HG03139 (cell line): ENCODE results near the gene SDSL.

Source experiments
- ATAC-seq: cut with Tn5 transposase; IDR thresholded peaks from one replicate; pipeline ENCODE4 v1.9.1; 2021; ENCODE audit not compliant: unreplicated experiment

SDSL gene

GRCh38 chr12:113422030-113422885, at the start of gene SDSL:
Gene SDSL, plus strand, starts transcription at chr12:113422380. Its CDS starts 5,603 bp downstream, at chr12:113427983.
- peak; percentile 93 for ATAC-seq

GRCh38 chr12:113373440-113373839, 48.7 kb upstream of the SDSL start:
- ATAC-seq: no peak

DNA sequence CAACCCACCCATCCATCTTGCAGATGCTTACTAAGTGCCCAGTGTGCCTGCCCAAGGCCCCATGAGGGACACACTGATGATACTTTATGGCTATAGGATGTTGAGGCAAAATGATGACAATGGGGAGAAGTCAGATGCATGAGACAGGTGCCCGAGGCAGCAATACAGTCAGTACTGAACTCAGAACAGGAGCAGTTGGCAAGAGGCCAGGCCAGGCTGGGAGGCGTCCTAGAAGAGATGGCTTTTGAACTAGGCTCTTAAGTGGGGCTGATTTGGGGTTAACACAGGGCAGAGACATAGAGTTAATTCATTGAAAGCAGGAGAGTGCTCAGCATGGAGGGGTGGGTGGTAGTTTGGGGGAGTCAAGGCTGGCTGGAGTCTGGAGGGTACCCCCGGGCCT, 48.2 kb upstream of the SDSL start:
- ATAC-seq: no peak

DNA sequence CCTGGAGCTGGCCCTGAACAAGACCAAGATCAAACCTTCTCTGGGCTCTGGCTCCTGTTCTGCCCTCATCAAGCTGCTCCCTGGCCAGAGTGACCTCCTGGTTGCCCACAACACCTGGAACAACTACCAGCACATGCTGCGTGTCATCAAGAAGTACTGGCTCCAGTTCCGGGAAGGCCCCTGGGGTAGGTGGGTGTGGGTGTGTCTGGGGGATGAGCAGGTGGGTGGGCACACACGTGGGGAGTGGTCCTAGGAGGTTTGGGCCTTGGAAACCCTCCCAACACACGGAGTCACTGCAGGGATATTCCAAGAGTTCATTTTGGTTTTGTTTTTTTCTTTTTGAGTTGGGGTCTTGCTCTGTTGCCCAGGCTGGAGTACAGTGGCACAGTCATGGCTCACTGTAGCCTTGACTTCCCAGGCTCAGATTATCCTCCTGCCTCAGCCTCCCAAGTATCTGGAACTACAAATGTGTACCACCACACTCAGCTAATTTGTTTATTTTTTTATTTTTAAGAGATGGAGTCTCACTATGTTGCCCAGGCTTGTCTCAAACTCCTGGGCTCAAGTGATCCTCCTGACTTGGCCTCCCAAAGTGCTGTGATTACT, 47.3 kb upstream of the SDSL start:
- no peak for ATAC-seq

GRCh38 chr12:113378291-113378690, 43.9 kb upstream of the SDSL start:
- ATAC-seq: no peak

- no peak for ATAC-seq
These were observed 41.0 kb upstream of the SDSL start for GRCh38 chr12:113381220-113381619.

DNA sequence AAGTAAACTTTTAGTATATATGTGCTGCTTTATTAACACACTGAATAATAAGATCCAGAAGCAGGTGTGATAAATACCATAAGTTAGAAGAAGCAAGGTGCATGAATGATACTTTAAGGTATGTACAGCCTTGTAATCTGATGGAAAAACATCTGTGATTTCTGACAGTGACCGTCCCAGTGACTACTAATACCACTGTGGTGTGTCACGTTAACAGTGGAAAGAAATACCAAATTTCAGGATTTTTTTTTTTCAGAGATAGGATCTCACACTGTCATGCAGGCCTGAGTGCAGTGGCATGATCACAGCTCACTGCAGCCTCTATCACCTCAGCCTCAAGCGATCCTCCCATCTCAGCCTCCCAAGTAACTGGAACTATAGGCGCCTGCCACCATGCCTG, 40.0 kb upstream of the SDSL start:
- no peak for ATAC-seq

DNA sequence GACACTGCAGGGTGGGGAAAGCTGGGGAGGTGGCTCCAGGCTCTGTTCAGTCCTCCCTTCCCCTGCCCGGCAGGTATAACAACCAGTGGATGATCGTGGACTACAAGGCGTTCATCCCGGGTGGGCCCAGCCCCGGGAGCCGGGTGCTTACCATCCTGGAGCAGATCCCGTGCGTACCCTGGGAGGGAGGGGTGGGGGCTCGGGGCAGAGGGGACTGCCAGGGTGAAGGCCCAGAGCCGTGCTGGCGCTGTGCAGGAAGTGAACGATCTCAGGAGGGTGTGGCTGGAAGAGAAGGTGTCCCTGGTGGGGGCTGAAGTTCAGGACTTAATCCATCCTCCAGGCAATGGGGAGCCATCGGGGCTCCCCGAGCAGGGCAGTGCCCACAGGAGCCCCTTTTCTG, 37.4 kb upstream of the SDSL start:
- ATAC-seq: no peak

- no peak for ATAC-seq
These were observed 36.8 kb upstream of the SDSL start for GRCh38 chr12:113385282-113385882.

- no peak for ATAC-seq
These were observed 35.2 kb upstream of the SDSL start for GRCh38 chr12:113386866-113387566.

DNA sequence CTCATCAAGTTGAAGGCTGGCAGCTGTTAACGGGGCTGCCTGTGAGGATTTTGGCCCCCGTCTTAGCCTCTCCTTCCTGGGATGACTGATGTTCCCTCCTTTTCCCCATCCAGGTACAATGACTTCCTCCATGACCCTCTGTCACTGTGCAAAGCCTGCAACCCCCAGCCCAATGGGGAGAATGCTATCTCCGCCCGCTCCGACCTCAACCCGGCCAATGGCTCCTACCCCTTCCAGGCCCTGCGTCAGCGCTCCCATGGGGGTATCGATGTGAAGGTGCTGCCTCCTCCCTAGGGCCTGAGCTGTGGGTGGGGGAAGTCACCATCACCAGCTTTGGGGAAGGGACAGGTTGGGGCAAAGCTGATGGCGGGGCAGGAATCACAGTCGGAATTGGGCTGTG, 34.5 kb upstream of the SDSL start:
- no peak for ATAC-seq

GRCh38 chr12:113388351-113388750, 33.8 kb upstream of the SDSL start:
- no peak for ATAC-seq

- ATAC-seq: no peak
These were observed 31.8 kb upstream of the SDSL start for GRCh38 chr12:113390064-113391043.

DNA sequence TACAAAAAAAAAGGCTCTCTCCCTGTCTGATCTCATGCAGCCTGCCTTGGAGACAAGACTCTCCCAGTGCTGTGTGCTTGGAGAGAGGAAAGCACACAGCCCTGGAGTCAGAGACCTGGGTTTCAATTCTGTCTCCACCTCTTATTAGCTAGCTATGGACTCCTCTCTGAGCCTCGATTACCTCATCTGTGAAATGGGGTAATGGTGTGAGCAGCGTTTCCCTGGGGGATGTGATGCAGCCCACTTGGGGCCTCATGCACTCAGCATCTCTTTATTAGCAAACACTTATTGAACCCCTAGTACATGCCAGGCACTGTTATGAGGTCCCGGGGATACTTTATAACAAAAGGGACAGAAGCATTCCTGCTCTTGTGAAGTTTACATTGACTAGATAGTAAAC, 31.0 kb upstream of the SDSL start:
- ATAC-seq: no peak

DNA sequence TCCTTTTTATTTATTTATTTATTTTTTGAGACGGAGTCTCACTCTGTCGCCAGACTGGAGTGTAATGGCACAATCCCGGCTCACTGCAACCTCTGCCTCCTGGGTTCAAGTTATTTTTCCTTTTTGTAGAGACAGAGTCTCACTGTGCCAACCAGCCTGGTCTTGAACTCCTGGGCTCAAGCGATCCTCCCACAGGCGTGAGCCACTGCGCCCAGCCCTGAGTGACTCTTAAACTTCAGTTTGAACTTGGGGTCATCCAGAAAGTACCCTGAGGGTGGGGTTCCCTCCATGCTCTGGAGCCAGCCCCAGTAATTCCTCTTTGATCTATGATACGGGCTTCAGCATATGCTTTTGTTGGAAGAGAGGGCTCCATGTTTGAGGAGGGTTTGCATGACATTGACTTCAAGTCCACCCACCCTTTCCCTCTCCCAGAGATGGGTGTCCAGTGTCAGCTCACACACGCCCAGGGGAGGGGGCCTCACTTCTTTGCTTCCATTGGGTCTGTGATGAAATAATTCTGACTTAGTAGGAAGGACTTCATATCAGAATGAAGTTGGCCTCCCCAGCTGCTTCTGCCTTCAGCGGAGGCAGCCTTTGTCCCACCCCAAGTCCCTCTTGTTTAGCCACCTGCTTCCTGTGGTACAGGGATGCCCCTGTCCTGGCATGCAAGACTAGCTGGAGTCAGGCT, 30.4 kb upstream of the SDSL start:
- ATAC-seq: no peak

DNA sequence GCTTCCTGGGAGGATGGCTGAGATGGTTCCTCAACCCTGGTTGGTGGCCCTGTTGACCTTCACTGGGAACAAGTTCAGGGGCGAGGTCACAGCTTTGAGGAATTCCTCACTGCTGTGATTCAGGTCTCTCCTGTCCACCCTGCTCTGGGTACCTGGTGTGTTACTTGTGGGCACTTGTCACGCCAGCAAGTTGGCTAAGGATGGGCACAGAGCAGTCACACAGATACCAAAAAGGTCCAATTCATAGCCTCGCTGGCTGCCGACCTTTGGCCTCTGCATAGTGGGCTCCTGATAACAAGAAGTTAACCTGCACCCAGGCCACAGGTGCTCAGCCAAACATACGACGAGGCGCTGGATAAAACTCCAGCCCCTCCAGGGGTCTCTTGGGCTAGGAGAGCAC, 29.7 kb upstream of the SDSL start:
- ATAC-seq: no peak

GRCh38 chr12:113392988-113393579, 29.1 kb upstream of the SDSL start:
- no peak for ATAC-seq

DNA sequence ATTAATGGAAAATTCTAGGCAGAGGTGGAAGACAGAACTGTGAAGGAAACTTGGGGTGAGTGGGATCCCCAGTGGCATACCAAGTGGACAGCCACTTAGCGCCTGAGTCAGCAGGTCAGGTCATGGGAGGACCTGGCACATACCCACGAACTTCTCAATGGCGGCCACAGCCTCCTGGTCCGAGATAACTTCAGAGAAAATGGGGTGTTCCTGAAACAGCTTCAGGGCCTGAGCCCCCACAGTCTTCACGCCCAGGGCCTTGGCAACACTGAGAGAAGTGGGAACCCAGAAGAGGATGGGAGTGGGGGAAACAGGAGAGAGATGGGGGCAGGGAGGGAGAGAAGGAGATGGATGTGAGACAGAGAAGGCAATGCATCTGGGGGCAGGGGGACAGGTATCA, 28.4 kb upstream of the SDSL start:
- ATAC-seq: no peak

DNA sequence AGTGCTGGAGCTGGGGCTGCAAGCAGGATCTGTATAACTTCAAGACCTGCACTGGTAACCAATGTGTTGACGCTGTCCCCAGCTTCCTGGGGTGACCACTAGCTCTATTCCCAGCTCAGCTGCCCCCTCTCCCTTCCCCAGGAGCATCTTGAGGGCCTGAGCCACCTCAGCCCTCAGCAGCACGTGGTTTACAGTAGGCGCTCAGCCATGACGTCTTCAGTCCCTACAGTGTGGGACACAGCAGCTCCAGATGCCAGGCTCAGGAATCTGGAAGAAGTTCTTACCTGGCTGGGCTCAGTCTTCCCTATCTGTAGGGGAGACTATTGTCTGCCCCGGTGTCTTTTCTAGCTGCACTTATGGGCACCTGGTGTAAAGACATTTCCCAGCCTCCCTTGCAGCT, 27.1 kb upstream of the SDSL start:
- no peak for ATAC-seq
